GM12872 (cell line): ENCODE results near the gene PARG.

Experiments used
- CTCF ChIP-seq: IDR thresholded peaks from 3 replicates; pipeline ENCODE4 v1.5.1; 2011; ENCODE audit warnings: low read depth, mild to moderate bottlenecking, low read length, moderate library complexity; ENCODE audit not compliant: insufficient read depth

PARG gene

GRCh38 chr10:49781247-49781646 lies 160.6 kb downstream of the PARG start:
- TF ChIP-seq CTCF = no peak

- TF ChIP-seq CTCF = no peak
These were observed 163.6 kb downstream of the PARG start for GRCh38 chr10:49778197-49778596.

GRCh38 chr10:49776851-49777250 lies 165.0 kb downstream of the PARG start:
- TF ChIP-seq CTCF = no peak

GRCh38 chr10:49775014-49775413 lies 166.8 kb downstream of the PARG start:
- TF ChIP-seq CTCF = no peak

- no peak for TF ChIP-seq CTCF
These were observed 172.1 kb downstream of the PARG start for GRCh38 chr10:49769692-49770091.

GRCh38 chr10:49768731-49769130 lies 173.1 kb downstream of the PARG start:
- TF ChIP-seq CTCF = no peak

- no peak for TF ChIP-seq CTCF
These were observed 173.5 kb downstream of the PARG start for GRCh38 chr10:49768329-49768728.
